HepG2 (cell line): Measurements from ENCODE around the gene YY1. TPM values are rescaled to one million over a fixed set of nuclear protein-coding genes. Genes with fewer than 3 reads are reported as not detected.
A peak's percentile ranks its signal among the peaks of the same experiment; 100 is the strongest.

Source experiments
- CREBL2 ChIP-seq: sonication (generic); formaldehyde crosslinking; IDR thresholded peaks from 2 replicates; pipeline ENCODE4 v1.8.1; 2023; ENCODE audit warnings: missing genetic modification reagents, mild to moderate bottlenecking, borderline replicate concordance
- GABPB1 ChIP-seq: IDR thresholded peaks from 2 replicates; pipeline ENCODE4 v1.6.1; 2016; ENCODE audit warnings: mild to moderate bottlenecking, missing genetic modification reagents, moderate library complexity, missing compliant biosample characterization
- HOXA5 ChIP-seq: sonication (generic); formaldehyde crosslinking; IDR thresholded peaks from 2 replicates; pipeline ENCODE4 v1.4.0; 2020; ENCODE audit warnings: missing genetic modification reagents
- ISX ChIP-seq: sonication (generic); formaldehyde crosslinking; conservative IDR thresholded peaks from 2 replicates; pipeline ENCODE4 v1.5.0; 2020; ENCODE audit warnings: missing genetic modification reagents
- NFYB ChIP-seq: sonication (generic); formaldehyde crosslinking; IDR thresholded peaks from 2 replicates; pipeline ENCODE4 v1.4.0; 2020; ENCODE audit warnings: missing genetic modification reagents
- PATZ1 ChIP-seq: sonication (generic); formaldehyde crosslinking; IDR thresholded peaks from 2 replicates; pipeline ENCODE4 v1.4.0; 2020; ENCODE audit warnings: missing genetic modification reagents
- SAFB2 ChIP-seq: sonication (generic); formaldehyde crosslinking; IDR thresholded peaks from 2 replicates; pipeline ENCODE4 v1.5.1; 2020; ENCODE audit warnings: missing genetic modification reagents, low read depth, mild to moderate bottlenecking, borderline replicate concordance
- SETDB1 ChIP-seq: sonication (generic); formaldehyde crosslinking; IDR thresholded peaks from 2 replicates; pipeline ENCODE4 v1.5.1; 2020; ENCODE audit warnings: missing genetic modification reagents, mild to moderate bottlenecking, borderline replicate concordance
- SP5 ChIP-seq: IDR thresholded peaks from 2 replicates; pipeline ENCODE4 v1.6.1; 2016; ENCODE audit warnings: low read depth, borderline replicate concordance
- TBX2 ChIP-seq: sonication (generic); formaldehyde crosslinking; IDR thresholded peaks from 2 replicates; pipeline ENCODE4 v1.5.0; 2020; ENCODE audit warnings: missing genetic modification reagents, mild to moderate bottlenecking, borderline replicate concordance
- ZC3H4 ChIP-seq: sonication (generic); formaldehyde crosslinking; IDR thresholded peaks from 2 replicates; pipeline ENCODE4 v1.4.0; 2020; ENCODE audit warnings: missing genetic modification reagents, borderline replicate concordance
- ZFP82 ChIP-seq: sonication (generic); formaldehyde crosslinking; IDR thresholded peaks from 2 replicates; pipeline ENCODE4 v1.5.1; 2020; ENCODE audit warnings: mild to moderate bottlenecking, missing genetic modification reagents, borderline replicate concordance
- ZNF746 ChIP-seq: sonication (generic); formaldehyde crosslinking; IDR thresholded peaks from 2 replicates; pipeline ENCODE4 v1.8.0; 2022; ENCODE audit warnings: mild to moderate bottlenecking, missing genetic modification reagents
- ZNF776 ChIP-seq: sonication (generic); formaldehyde crosslinking; IDR thresholded peaks from 2 replicates; pipeline ENCODE4 v1.4.0; 2020; ENCODE audit warnings: mild to moderate bottlenecking, missing genetic modification reagents
- polyA plus RNA-seq, 8 experiments: library from polyadenylated mRNA; depleted of rRNA in 3 of 8; stranded (reverse) in 7 of 8; unstranded in 1 of 8; fragments of >200 nt; fragmentation: Illumina TruSeq in 4 of 8; extraction: Trizol in 4 of 8; gene quantifications; 2 replicates each; pipeline versions ENCODE4 v1.2.1 to v1.2.3, GENCODE V29; 2011 to 2016; ENCODE audit warnings: low read depth in 4 of 8, missing spikeins in 1 of 8, mixed read lengths in 1 of 8; ENCODE audit not compliant: insufficient read depth in 1 of 8
- total RNA-seq, 5 experiments: library from RNA; depleted of rRNA; stranded (reverse); fragments of >200 nt; fragmentation: Illumina TruSeq; extraction: Trizol; gene quantifications; 2 replicates each; pipeline ENCODE4 v1.2.3, GENCODE V29; 2016; ENCODE audit warnings: low read depth in 1 of 5
- TF ChIP-seq, protein P1 (sequence below): sonication (generic); formaldehyde crosslinking; IDR thresholded peaks from 2 replicates; pipeline ENCODE4 v1.8.1; 2022; ENCODE audit warnings: low read depth, mild to moderate bottlenecking, missing genetic modification reagents
- TF ChIP-seq, protein P2 (sequence below): sonication (generic); formaldehyde crosslinking; IDR thresholded peaks from 2 replicates; pipeline ENCODE4 v1.5.0; 2020; ENCODE audit warnings: missing genetic modification reagents
- TF ChIP-seq, protein P3 (sequence below): sonication (generic); formaldehyde crosslinking; IDR thresholded peaks from 2 replicates; pipeline ENCODE4 v1.5.0; 2020; ENCODE audit warnings: mild to moderate bottlenecking, missing genetic modification reagents
- TF ChIP-seq, protein P4 (sequence below): sonication (generic); formaldehyde crosslinking; conservative IDR thresholded peaks from 2 replicates; pipeline ENCODE4 v1.8.0; 2022; ENCODE audit warnings: mild to moderate bottlenecking, moderate library complexity, missing genetic modification reagents

Gene YY1
- total and polyA plus RNA-seq, 2 of the 13 experiments (the other 11 are each of a cell fraction or from before 2014, with no cell fraction given): 29.4 to 68.1 TPM

- TF ChIP-seq TBX2 (CRISPR knock-in tag): no peak
- no peak for TF ChIP-seq ISX (CRISPR knock-in tag)
- TF ChIP-seq, protein P1, sequence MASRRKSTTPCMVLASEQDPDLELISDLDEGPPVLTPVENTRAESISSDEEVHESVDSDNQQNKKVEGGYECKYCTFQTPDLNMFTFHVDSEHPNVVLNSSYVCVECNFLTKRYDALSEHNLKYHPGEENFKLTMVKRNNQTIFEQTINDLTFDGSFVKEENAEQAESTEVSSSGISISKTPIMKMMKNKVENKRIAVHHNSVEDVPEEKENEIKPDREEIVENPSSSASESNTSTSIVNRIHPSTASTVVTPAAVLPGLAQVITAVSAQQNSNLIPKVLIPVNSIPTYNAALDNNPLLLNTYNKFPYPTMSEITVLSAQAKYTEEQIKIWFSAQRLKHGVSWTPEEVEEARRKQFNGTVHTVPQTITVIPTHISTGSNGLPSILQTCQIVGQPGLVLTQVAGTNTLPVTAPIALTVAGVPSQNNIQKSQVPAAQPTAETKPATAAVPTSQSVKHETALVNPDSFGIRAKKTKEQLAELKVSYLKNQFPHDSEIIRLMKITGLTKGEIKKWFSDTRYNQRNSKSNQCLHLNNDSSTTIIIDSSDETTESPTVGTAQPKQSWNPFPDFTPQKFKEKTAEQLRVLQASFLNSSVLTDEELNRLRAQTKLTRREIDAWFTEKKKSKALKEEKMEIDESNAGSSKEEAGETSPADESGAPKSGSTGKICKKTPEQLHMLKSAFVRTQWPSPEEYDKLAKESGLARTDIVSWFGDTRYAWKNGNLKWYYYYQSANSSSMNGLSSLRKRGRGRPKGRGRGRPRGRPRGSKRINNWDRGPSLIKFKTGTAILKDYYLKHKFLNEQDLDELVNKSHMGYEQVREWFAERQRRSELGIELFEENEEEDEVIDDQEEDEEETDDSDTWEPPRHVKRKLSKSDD (CRISPR knock-in tag): no peak
- peak; percentile 23; the same call in 1 of the 2 replicates for TF ChIP-seq ZNF746 (CRISPR knock-in tag)
- TF ChIP-seq, protein P2, sequence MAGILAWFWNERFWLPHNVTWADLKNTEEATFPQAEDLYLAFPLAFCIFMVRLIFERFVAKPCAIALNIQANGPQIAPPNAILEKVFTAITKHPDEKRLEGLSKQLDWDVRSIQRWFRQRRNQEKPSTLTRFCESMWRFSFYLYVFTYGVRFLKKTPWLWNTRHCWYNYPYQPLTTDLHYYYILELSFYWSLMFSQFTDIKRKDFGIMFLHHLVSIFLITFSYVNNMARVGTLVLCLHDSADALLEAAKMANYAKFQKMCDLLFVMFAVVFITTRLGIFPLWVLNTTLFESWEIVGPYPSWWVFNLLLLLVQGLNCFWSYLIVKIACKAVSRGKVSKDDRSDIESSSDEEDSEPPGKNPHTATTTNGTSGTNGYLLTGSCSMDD: no peak
- no peak for TF ChIP-seq HOXA5 (CRISPR knock-in tag)
- no peak for TF ChIP-seq SETDB1
- no peak for TF ChIP-seq ZFP82 (CRISPR knock-in tag)
- no peak for TF ChIP-seq ZC3H4 (CRISPR knock-in tag)
- TF ChIP-seq, protein P3, sequence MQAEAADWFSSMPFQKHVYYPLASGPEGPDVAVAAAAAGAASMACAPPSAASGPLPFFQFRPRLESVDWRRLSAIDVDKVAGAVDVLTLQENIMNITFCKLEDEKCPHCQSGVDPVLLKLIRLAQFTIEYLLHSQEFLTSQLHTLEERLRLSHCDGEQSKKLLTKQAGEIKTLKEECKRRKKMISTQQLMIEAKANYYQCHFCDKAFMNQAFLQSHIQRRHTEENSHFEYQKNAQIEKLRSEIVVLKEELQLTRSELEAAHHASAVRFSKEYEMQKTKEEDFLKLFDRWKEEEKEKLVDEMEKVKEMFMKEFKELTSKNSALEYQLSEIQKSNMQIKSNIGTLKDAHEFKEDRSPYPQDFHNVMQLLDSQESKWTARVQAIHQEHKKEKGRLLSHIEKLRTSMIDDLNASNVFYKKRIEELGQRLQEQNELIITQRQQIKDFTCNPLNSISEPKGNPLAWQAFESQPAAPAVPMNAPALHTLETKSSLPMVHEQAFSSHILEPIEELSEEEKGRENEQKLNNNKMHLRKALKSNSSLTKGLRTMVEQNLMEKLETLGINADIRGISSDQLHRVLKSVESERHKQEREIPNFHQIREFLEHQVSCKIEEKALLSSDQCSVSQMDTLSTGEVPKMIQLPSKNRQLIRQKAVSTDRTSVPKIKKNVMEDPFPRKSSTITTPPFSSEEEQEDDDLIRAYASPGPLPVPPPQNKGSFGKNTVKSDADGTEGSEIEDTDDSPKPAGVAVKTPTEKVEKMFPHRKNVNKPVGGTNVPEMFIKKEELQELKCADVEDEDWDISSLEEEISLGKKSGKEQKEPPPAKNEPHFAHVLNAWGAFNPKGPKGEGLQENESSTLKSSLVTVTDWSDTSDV (CRISPR knock-in tag): no peak
- TF ChIP-seq CREBL2 (CRISPR knock-in tag): no peak
- TF ChIP-seq GABPB1: peak; percentile 41; the same call in 1 of the 2 replicates
- TF ChIP-seq SP5 (CRISPR knock-in tag): no peak
- TF ChIP-seq ZNF776: peak; percentile 24; the same call in 1 of the 2 replicates
- no peak for TF ChIP-seq PATZ1 (CRISPR knock-in tag)
- 0 out of 2 replicates have a peak, but pooled peaks have one; percentile 41 for TF ChIP-seq SAFB2 (CRISPR knock-in tag)
- TF ChIP-seq, protein P4, sequence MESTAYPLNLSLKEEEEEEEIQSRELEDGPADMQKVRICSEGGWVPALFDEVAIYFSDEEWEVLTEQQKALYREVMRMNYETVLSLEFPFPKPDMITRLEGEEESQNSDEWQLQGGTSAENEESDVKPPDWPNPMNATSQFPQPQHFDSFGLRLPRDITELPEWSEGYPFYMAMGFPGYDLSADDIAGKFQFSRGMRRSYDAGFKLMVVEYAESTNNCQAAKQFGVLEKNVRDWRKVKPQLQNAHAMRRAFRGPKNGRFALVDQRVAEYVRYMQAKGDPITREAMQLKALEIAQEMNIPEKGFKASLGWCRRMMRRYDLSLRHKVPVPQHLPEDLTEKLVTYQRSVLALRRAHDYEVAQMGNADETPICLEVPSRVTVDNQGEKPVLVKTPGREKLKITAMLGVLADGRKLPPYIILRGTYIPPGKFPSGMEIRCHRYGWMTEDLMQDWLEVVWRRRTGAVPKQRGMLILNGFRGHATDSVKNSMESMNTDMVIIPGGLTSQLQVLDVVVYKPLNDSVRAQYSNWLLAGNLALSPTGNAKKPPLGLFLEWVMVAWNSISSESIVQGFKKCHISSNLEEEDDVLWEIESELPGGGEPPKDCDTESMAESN: 0 out of 2 replicates have a peak, but pooled peaks have one; percentile 3
- TF ChIP-seq NFYB (CRISPR knock-in tag): no peak
These were observed 381 bp downstream of the YY1 start (continued) for GRCh38 chr14:100239211-100239839.
